K562 (cell line): ENCODE results near the gene IQSEC3. TPM values are rescaled to one million over a fixed set of nuclear protein-coding genes. Genes with fewer than 3 reads are reported as not detected.

Experiments used
- HMGN3 ChIP-seq: IDR thresholded peaks from 2 replicates; pipeline ENCODE4 v1.6.1; 2011; ENCODE audit warnings: borderline replicate concordance, low read depth, mild to moderate bottlenecking, mixed read lengths, low read length; ENCODE audit not compliant: insufficient read length; ENCODE audit errors: extremely low read depth
- ILF3 ChIP-seq: fragments of 450-650 bp; IDR thresholded peaks from 2 replicates; pipeline ENCODE4 v1.6.1; 2018; ENCODE audit warnings: antibody characterized with exemption, mild to moderate bottlenecking, moderate library complexity, borderline replicate concordance
- RBM34 ChIP-seq: fragments of 200-400 bp; formaldehyde crosslinking; IDR thresholded peaks from 2 replicates; pipeline ENCODE4 v1.6.1; 2018; ENCODE audit warnings: low read length, borderline replicate concordance; ENCODE audit not compliant: insufficient read depth
- ZNF561 ChIP-seq: fragments of 450-650 bp; formaldehyde crosslinking; conservative IDR thresholded peaks from 2 replicates; pipeline ENCODE4 v1.4.0; 2020; ENCODE audit warnings: mild to moderate bottlenecking, moderate library complexity
- polyA plus RNA-seq, 8 experiments: library from polyadenylated mRNA; depleted of rRNA in 4 of 8; stranded (reverse) in 5 of 8; unstranded in 3 of 8; fragments of >200 nt; fragmentation: Nextera tagmentation in 2 of 8; fragmentation: Illumina TruSeq in 1 of 8; extraction: Ambion mirVana in 2 of 8; extraction: Trizol in 1 of 8; gene quantifications; 2 replicates each; pipeline versions ENCODE4 v1.2.1 to v1.2.3, GENCODE V29; 2011 to 2014; ENCODE audit warnings: inconsistent platforms in 1 of 8, missing spikeins in 1 of 8
- total RNA-seq, 7 experiments: library from RNA; depleted of rRNA in 6 of 7; stranded (reverse); fragments of >200 nt in 6 of 7; fragmentation: Illumina TruSeq in 2 of 7; extraction: Trizol in 2 of 7; gene quantifications; 2 replicates each; pipeline versions ENCODE4 v1.2.1 to v1.2.3, GENCODE V29; 2011 to 2021; ENCODE audit warnings: low replicate concordance in 1 of 7
- TF ChIP-seq, protein P1 (sequence below), 2 experiments: IDR thresholded peaks in 1 of 2; conservative IDR thresholded peaks in 1 of 2; 2 replicates each; pipeline ENCODE4 v1.6.1; 2016; ENCODE audit warnings: low read depth in 2 of 2, mild to moderate bottlenecking in 1 of 2, missing compliant biosample characterization in 1 of 2, missing genetic modification characterization in 1 of 2, moderate library complexity in 1 of 2
- TF ChIP-seq, protein P2 (sequence below): fragments of 250-450 bp; sonication (Bioruptor Pico); IDR thresholded peaks from 2 replicates; pipeline ENCODE4 v1.5.0; 2020; ENCODE audit warnings: mild to moderate bottlenecking
- TF ChIP-seq, protein P3 (sequence below), 2 experiments: fragments of 450-650 bp; formaldehyde crosslinking in 1 of 2; IDR thresholded peaks; 2 replicates each; pipeline versions ENCODE4 v1.4.0 to v1.6.1; 2014 to 2020; ENCODE audit warnings: mild to moderate bottlenecking in 2 of 2, borderline replicate concordance in 1 of 2, low read depth in 1 of 2
- TF ChIP-seq, protein P4 (sequence below), 2 experiments: fragments of 450-650 bp; IDR thresholded peaks; 2 replicates each; pipeline ENCODE4 v1.6.1; 2018; ENCODE audit warnings: mild to moderate bottlenecking in 2 of 2, low read depth in 1 of 2; ENCODE audit not compliant: partially characterized antibody in 2 of 2

Gene IQSEC3
- total and polyA plus RNA-seq, 9 of the 15 experiments (the other 6 are each of a cell fraction or from before 2014, with no cell fraction given) = under 0.01 to 0.25 (median 0.08) TPM; not detected in 3

DNA sequence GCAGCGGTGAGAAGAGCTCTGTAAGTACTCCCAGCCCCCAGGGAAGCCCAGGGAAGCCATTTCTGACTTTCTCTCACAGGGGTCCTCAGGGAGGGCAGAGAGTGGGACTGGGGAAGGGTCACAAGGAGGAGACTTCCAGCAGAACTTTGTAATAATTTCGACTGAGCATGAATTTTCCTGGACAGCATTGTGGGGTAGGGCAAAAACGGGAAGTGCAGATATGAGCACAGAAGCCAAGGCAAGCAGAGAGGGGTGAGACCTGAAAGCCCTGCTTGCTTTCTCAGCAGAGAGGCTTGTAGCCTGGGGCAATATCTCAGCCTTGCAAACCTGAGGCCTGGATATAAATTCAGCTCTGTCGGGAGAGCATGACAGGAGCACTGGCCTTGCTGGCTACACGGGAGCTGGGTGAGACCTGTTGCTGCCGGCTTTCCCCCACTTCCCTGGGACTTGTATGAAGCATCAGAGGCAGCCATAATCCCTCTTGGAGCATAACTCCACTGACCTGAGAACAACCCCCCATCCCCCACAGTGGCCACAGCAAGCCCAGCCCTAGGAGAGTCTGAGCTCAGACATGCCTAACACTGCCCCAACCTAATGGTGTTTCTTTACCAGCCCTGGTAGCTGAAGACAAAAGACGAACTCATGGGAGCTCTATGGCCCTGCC is 9.8 kb upstream of the IQSEC3 start (continued):
- TF ChIP-seq, protein P1, sequence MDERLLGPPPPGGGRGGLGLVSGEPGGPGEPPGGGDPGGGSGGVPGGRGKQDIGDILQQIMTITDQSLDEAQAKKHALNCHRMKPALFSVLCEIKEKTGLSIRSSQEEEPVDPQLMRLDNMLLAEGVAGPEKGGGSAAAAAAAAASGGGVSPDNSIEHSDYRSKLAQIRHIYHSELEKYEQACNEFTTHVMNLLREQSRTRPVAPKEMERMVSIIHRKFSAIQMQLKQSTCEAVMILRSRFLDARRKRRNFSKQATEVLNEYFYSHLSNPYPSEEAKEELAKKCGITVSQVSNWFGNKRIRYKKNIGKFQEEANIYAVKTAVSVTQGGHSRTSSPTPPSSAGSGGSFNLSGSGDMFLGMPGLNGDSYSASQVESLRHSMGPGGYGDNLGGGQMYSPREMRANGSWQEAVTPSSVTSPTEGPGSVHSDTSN (CRISPR knock-in tag; IDR thresholded peaks at IDR 0.05; ENCODE audit: low read depth) = no peak
- TF ChIP-seq, protein P1 (tag; conservative IDR thresholded peaks at IDR 0.05; ENCODE audit: low read depth) = peak; percentile 35; the same call in 1 of the 2 replicates
- TF ChIP-seq, protein P2, sequence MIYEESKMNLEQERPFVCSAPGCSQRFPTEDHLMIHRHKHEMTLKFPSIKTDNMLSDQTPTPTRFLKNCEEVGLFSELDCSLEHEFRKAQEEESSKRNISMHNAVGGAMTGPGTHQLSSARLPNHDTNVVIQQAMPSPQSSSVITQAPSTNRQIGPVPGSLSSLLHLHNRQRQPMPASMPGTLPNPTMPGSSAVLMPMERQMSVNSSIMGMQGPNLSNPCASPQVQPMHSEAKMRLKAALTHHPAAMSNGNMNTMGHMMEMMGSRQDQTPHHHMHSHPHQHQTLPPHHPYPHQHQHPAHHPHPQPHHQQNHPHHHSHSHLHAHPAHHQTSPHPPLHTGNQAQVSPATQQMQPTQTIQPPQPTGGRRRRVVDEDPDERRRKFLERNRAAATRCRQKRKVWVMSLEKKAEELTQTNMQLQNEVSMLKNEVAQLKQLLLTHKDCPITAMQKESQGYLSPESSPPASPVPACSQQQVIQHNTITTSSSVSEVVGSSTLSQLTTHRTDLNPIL (CRISPR knock-in tag) = no peak
- TF ChIP-seq, protein P3, sequence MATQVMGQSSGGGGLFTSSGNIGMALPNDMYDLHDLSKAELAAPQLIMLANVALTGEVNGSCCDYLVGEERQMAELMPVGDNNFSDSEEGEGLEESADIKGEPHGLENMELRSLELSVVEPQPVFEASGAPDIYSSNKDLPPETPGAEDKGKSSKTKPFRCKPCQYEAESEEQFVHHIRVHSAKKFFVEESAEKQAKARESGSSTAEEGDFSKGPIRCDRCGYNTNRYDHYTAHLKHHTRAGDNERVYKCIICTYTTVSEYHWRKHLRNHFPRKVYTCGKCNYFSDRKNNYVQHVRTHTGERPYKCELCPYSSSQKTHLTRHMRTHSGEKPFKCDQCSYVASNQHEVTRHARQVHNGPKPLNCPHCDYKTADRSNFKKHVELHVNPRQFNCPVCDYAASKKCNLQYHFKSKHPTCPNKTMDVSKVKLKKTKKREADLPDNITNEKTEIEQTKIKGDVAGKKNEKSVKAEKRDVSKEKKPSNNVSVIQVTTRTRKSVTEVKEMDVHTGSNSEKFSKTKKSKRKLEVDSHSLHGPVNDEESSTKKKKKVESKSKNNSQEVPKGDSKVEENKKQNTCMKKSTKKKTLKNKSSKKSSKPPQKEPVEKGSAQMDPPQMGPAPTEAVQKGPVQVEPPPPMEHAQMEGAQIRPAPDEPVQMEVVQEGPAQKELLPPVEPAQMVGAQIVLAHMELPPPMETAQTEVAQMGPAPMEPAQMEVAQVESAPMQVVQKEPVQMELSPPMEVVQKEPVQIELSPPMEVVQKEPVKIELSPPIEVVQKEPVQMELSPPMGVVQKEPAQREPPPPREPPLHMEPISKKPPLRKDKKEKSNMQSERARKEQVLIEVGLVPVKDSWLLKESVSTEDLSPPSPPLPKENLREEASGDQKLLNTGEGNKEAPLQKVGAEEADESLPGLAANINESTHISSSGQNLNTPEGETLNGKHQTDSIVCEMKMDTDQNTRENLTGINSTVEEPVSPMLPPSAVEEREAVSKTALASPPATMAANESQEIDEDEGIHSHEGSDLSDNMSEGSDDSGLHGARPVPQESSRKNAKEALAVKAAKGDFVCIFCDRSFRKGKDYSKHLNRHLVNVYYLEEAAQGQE (IDR thresholded peaks at IDR 0.05; ENCODE audit: borderline replicate concordance) = peak; percentile 47; the same call in 1 of the 2 replicates
- TF ChIP-seq, protein P3 (CRISPR knock-in tag; IDR thresholded peaks at IDR 0.05; ENCODE audit: low read depth) = no peak
- TF ChIP-seq ZNF561 (CRISPR knock-in tag) = no peak
- TF ChIP-seq RBM34 = no peak
- TF ChIP-seq, protein P4, sequence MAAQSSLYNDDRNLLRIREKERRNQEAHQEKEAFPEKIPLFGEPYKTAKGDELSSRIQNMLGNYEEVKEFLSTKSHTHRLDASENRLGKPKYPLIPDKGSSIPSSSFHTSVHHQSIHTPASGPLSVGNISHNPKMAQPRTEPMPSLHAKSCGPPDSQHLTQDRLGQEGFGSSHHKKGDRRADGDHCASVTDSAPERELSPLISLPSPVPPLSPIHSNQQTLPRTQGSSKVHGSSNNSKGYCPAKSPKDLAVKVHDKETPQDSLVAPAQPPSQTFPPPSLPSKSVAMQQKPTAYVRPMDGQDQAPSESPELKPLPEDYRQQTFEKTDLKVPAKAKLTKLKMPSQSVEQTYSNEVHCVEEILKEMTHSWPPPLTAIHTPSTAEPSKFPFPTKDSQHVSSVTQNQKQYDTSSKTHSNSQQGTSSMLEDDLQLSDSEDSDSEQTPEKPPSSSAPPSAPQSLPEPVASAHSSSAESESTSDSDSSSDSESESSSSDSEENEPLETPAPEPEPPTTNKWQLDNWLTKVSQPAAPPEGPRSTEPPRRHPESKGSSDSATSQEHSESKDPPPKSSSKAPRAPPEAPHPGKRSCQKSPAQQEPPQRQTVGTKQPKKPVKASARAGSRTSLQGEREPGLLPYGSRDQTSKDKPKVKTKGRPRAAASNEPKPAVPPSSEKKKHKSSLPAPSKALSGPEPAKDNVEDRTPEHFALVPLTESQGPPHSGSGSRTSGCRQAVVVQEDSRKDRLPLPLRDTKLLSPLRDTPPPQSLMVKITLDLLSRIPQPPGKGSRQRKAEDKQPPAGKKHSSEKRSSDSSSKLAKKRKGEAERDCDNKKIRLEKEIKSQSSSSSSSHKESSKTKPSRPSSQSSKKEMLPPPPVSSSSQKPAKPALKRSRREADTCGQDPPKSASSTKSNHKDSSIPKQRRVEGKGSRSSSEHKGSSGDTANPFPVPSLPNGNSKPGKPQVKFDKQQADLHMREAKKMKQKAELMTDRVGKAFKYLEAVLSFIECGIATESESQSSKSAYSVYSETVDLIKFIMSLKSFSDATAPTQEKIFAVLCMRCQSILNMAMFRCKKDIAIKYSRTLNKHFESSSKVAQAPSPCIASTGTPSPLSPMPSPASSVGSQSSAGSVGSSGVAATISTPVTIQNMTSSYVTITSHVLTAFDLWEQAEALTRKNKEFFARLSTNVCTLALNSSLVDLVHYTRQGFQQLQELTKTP (IDR thresholded peaks at IDR 0.05; ENCODE audit: low read depth in 1 of 2, partially characterized antibody in 2 of 2) = no peak
- TF ChIP-seq ILF3 = no peak
- TF ChIP-seq HMGN3 = no peak
